ENCODE results near the gene BRSK2. TPM values are rescaled to one million over a fixed set of nuclear protein-coding genes. Genes with fewer than 3 reads are reported as not detected.

Gene BRSK2
- total RNA-seq, 3 donors from 2014 or later = 0.53 to 0.94 (median 0.76) TPM

GRCh38 chr11:1456176-1456575 is 66.4 kb downstream of the BRSK2 start:
- Mint-ChIP-seq H3K4me1 (ENCODE audit: low read depth) (no peaks in the 10 kb centered on the region), H3K9me3 (no peaks in the 10 kb centered on the region), H3K27me3 (ENCODE audit: low read depth) (no peaks in the 10 kb centered on the region), H3K36me3 (ENCODE audit: insufficient read depth) (no peaks in the 10 kb centered on the region), H3K4me3 (no peak overlapping the region)
- ATAC-seq = no peak
- no peak for DNase-seq

GRCh38 chr11:1456596-1457325 is 67.0 kb downstream of the BRSK2 start:
- H3K9me3 Mint-ChIP-seq = no peaks in the 10 kb centered on the region
- no peaks in the 10 kb centered on the region for H3K4me1 Mint-ChIP-seq (ENCODE audit: low read depth)
- DNase-seq = no peak
- H3K36me3 Mint-ChIP-seq (ENCODE audit: insufficient read depth) = no peaks in the 10 kb centered on the region
- no peak overlapping the region for H3K4me3 Mint-ChIP-seq
- no peak for ATAC-seq
- H3K27me3 Mint-ChIP-seq (ENCODE audit: low read depth) = no peaks in the 10 kb centered on the region

GRCh38 chr11:1457326-1457680 is 67.6 kb downstream of the BRSK2 start:
- no peaks in the 10 kb centered on the region for H3K9me3 Mint-ChIP-seq
- H3K36me3 Mint-ChIP-seq (ENCODE audit: insufficient read depth) = no peaks in the 10 kb centered on the region
- DNase-seq (no peak), ATAC-seq (no peak)
- no peaks in the 10 kb centered on the region for H3K4me1 Mint-ChIP-seq (ENCODE audit: low read depth)
- no peak overlapping the region for H3K4me3 Mint-ChIP-seq
- H3K27me3 Mint-ChIP-seq (ENCODE audit: low read depth) = no peaks in the 10 kb centered on the region

- ATAC-seq = no peak
Measured at GRCh38 chr11:1457856-1458255, 68.1 kb downstream of the BRSK2 start.

GRCh38 chr11:1458340-1459218 is 68.8 kb downstream of the BRSK2 start:
- no peak for DNase-seq
- Mint-ChIP-seq H3K27me3 (ENCODE audit: low read depth) (no peaks in the 10 kb centered on the region), H3K36me3 (ENCODE audit: insufficient read depth) (no peaks in the 10 kb centered on the region), H3K9me3 (no peaks in the 10 kb centered on the region), H3K4me3 (no peak overlapping the region), H3K4me1 (ENCODE audit: low read depth) (no peaks in the 10 kb centered on the region)
- no peak for ATAC-seq

More at GRCh38 chr11:1457856-1458255, 68.1 kb downstream of the BRSK2 start:
- DNase-seq = no peak
- H3K4me1 Mint-ChIP-seq (ENCODE audit: low read depth) = no peaks in the 10 kb centered on the region
- no peak overlapping the region for H3K4me3 Mint-ChIP-seq
- no peaks in the 10 kb centered on the region for H3K27me3 Mint-ChIP-seq (ENCODE audit: low read depth)
- no peaks in the 10 kb centered on the region for H3K36me3 Mint-ChIP-seq (ENCODE audit: insufficient read depth)
- H3K9me3 Mint-ChIP-seq = no peaks in the 10 kb centered on the region

- Mint-ChIP-seq H3K27me3 (ENCODE audit: low read depth) (no peaks in the 10 kb centered on the region), H3K9me3 (no peaks in the 10 kb centered on the region), H3K4me3 (no peak overlapping the region), H3K4me1 (ENCODE audit: low read depth) (no peaks in the 10 kb centered on the region), H3K36me3 (ENCODE audit: insufficient read depth) (no peaks in the 10 kb centered on the region)
- ATAC-seq (no peak), DNase-seq (no peak)
Measured at GRCh38 chr11:1459219-1459575, 69.5 kb downstream of the BRSK2 start.

- no peak overlapping the region for H3K4me3 Mint-ChIP-seq
- no peaks in the 10 kb centered on the region for H3K9me3 Mint-ChIP-seq
- ATAC-seq (no peak), DNase-seq (no peak)
- H3K4me1 Mint-ChIP-seq (ENCODE audit: low read depth) = no peaks in the 10 kb centered on the region
- H3K36me3 Mint-ChIP-seq (ENCODE audit: insufficient read depth) = no peaks in the 10 kb centered on the region
- H3K27me3 Mint-ChIP-seq (ENCODE audit: low read depth) = no peaks in the 10 kb centered on the region
Measured at GRCh38 chr11:1459764-1460395, 70.1 kb downstream of the BRSK2 start.

GRCh38 chr11:1460396-1460985 is 70.8 kb downstream of the BRSK2 start:
- Mint-ChIP-seq H3K4me3 (no peak overlapping the region), H3K9me3 (no peaks in the 10 kb centered on the region), H3K4me1 (ENCODE audit: low read depth) (no peaks in the 10 kb centered on the region), H3K27me3 (ENCODE audit: low read depth) (no peaks in the 10 kb centered on the region), H3K36me3 (ENCODE audit: insufficient read depth) (peaks cover 1% of the 10 kb centered on the region)
- ATAC-seq (no peak), DNase-seq (no peak)

- no peak for DNase-seq
- no peaks in the 10 kb centered on the region for H3K4me1 Mint-ChIP-seq (ENCODE audit: low read depth)
- no peak overlapping the region for H3K4me3 Mint-ChIP-seq
- H3K36me3 Mint-ChIP-seq (ENCODE audit: insufficient read depth) = peaks cover 5% of the 10 kb centered on the region
- H3K9me3 Mint-ChIP-seq = no peaks in the 10 kb centered on the region
- H3K27me3 Mint-ChIP-seq (ENCODE audit: low read depth) = no peaks in the 10 kb centered on the region
- no peak for ATAC-seq
Measured at GRCh38 chr11:1460986-1461825, 71.5 kb downstream of the BRSK2 start.

GRCh38 chr11:1461826-1462697 is 72.3 kb downstream of the BRSK2 start:
- Mint-ChIP-seq H3K27me3 (ENCODE audit: low read depth) (no peaks in the 10 kb centered on the region), H3K4me1 (ENCODE audit: low read depth) (no peaks in the 10 kb centered on the region), H3K9me3 (no peaks in the 10 kb centered on the region), H3K36me3 (ENCODE audit: insufficient read depth) (peaks cover 5% of the 10 kb centered on the region), H3K4me3 (no peak overlapping the region)
- ATAC-seq (no peak), DNase-seq (no peak)

- ATAC-seq (no peak), DNase-seq (no peak)
- no peaks in the 10 kb centered on the region for H3K27me3 Mint-ChIP-seq (ENCODE audit: low read depth)
- no peaks in the 10 kb centered on the region for H3K9me3 Mint-ChIP-seq
- peaks cover 9% of the 10 kb centered on the region for H3K36me3 Mint-ChIP-seq (ENCODE audit: insufficient read depth)
- no peaks in the 10 kb centered on the region for H3K4me1 Mint-ChIP-seq (ENCODE audit: low read depth)
- H3K4me3 Mint-ChIP-seq = no peak overlapping the region
Measured at GRCh38 chr11:1462698-1462975, 72.9 kb downstream of the BRSK2 start.

- Mint-ChIP-seq H3K4me1 (ENCODE audit: low read depth) (no peaks in the 10 kb centered on the region), H3K9me3 (no peaks in the 10 kb centered on the region), H3K36me3 (ENCODE audit: insufficient read depth) (peaks cover 9% of the 10 kb centered on the region), H3K4me3 (no peak overlapping the region), H3K27me3 (ENCODE audit: low read depth) (no peaks in the 10 kb centered on the region)
- DNase-seq (no peak), ATAC-seq (no peak)
Measured at GRCh38 chr11:1463056-1463455, 73.3 kb downstream of the BRSK2 start.

- H3K36me3 Mint-ChIP-seq (ENCODE audit: insufficient read depth) = peaks cover 15% of the 10 kb centered on the region
- no peak overlapping the region for H3K4me3 Mint-ChIP-seq
- no peak for DNase-seq
- H3K9me3 Mint-ChIP-seq = no peaks in the 10 kb centered on the region
- H3K4me1 Mint-ChIP-seq (ENCODE audit: low read depth) = no peaks in the 10 kb centered on the region
- ATAC-seq = no peak
- H3K27me3 Mint-ChIP-seq (ENCODE audit: low read depth) = no peaks in the 10 kb centered on the region
Measured at GRCh38 chr11:1466784-1467183, 77.0 kb downstream of the BRSK2 start.

Data from activated T-cell treated with anti-CD3 and anti-CD28 coated beads, Interleukin-2, amount 50 U/mL, for 4 hours (primary cell).